Cardiac muscle cell (in vitro differentiated cells and primary cell): ENCODE results near the gene SLC13A3. TPM values are rescaled to one million over a fixed set of nuclear protein-coding genes. Genes with fewer than 3 reads are reported as not detected.

ENCODE experiments used
- DNase-seq, 2 donors: peaks; one replicate each; pipeline versions ENCODE4 v3.0.0 to v3.0.0-alpha.2; 2010 to 2017; ENCODE audit warnings: low read depth in 1 of 2, low spot score in 1 of 2
- H3K27ac ChIP-seq: fragments of 200-600 bp; sonication (generic); 2 replicates; pipeline ENCODE4 v1.5.1; 2016
- H3K27me3 ChIP-seq: fragments of 200-600 bp; sonication (generic); 2 replicates; pipeline ENCODE4 v1.6.0; 2016; ENCODE audit warnings: control low read depth
- H3K36me3 ChIP-seq: fragments of 200-600 bp; sonication (generic); 2 replicates; pipeline ENCODE4 v1.5.1; 2016; ENCODE audit warnings: control low read depth
- H3K4me1 ChIP-seq: fragments of 200-600 bp; sonication (generic); 2 replicates; pipeline ENCODE4 v1.8.1; 2017; ENCODE audit warnings: low read depth, mild to moderate bottlenecking, mixed run types
- H3K4me3 ChIP-seq: fragments of 200-600 bp; sonication (generic); 2 replicates; pipeline ENCODE4 v1.5.1; 2016; ENCODE audit warnings: mild to moderate bottlenecking
- H3K9me3 ChIP-seq: fragments of 200-600 bp; sonication (generic); 2 replicates; pipeline ENCODE4 v1.5.1; 2017; ENCODE audit warnings: low read depth, mild to moderate bottlenecking, control low read depth
- polyA plus RNA-seq: library from polyadenylated mRNA; unstranded; fragments of >200 nt; fragmentation: Nextera tagmentation; extraction: Ambion mirVana; gene quantifications from 2 replicates; pipeline ENCODE4 v1.2.1, GENCODE V29; 2016
- total RNA-seq: library from RNA; depleted of rRNA; stranded (reverse); fragments of >200 nt; gene quantifications from 2 replicates; pipeline ENCODE4 v1.2.3, GENCODE V29; 2016
- TF ChIP-seq, protein P1 (sequence below): IDR thresholded peaks from 2 replicates; pipeline ENCODE4 v1.5.1; 2012; ENCODE audit warnings: low read depth, mild to moderate bottlenecking, low read length

SLC13A3 gene
- total and polyA plus RNA-seq, 2 experiments from 2014 or later: 2.1 to 3.9 TPM

DNA sequence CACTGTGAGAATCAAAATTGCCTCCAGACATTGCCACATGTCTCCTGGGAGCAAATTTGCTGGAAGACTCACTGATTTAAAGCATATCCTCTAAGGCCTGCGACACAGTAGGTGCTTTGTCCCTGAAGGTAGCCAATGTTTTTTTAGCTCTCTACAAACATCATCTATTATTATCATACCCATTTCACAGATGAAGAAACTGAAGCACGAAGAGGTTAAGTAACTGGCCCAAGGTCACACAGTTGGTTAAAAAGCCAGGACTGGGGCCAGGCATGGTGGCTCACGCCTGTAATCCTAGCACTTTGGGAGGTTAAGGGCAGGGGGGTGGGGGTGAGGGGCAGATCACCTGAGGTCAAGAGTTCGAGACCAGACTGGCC lies 12.4 kb downstream of the SLC13A3 start:
- no peak overlapping the region for H3K4me3 ChIP-seq
- H3K9me3 ChIP-seq: no peaks in the 10 kb centered on the region
- H3K27me3 ChIP-seq: no peaks in the 10 kb centered on the region
- TF ChIP-seq, protein P1, sequence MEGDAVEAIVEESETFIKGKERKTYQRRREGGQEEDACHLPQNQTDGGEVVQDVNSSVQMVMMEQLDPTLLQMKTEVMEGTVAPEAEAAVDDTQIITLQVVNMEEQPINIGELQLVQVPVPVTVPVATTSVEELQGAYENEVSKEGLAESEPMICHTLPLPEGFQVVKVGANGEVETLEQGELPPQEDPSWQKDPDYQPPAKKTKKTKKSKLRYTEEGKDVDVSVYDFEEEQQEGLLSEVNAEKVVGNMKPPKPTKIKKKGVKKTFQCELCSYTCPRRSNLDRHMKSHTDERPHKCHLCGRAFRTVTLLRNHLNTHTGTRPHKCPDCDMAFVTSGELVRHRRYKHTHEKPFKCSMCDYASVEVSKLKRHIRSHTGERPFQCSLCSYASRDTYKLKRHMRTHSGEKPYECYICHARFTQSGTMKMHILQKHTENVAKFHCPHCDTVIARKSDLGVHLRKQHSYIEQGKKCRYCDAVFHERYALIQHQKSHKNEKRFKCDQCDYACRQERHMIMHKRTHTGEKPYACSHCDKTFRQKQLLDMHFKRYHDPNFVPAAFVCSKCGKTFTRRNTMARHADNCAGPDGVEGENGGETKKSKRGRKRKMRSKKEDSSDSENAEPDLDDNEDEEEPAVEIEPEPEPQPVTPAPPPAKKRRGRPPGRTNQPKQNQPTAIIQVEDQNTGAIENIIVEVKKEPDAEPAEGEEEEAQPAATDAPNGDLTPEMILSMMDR: no peak
- H3K27ac ChIP-seq: no peak overlapping the region
- DNase-seq: no peak
- H3K4me1 ChIP-seq: no peaks in the 10 kb centered on the region
- H3K36me3 ChIP-seq: no peaks in the 10 kb centered on the region

DNA sequence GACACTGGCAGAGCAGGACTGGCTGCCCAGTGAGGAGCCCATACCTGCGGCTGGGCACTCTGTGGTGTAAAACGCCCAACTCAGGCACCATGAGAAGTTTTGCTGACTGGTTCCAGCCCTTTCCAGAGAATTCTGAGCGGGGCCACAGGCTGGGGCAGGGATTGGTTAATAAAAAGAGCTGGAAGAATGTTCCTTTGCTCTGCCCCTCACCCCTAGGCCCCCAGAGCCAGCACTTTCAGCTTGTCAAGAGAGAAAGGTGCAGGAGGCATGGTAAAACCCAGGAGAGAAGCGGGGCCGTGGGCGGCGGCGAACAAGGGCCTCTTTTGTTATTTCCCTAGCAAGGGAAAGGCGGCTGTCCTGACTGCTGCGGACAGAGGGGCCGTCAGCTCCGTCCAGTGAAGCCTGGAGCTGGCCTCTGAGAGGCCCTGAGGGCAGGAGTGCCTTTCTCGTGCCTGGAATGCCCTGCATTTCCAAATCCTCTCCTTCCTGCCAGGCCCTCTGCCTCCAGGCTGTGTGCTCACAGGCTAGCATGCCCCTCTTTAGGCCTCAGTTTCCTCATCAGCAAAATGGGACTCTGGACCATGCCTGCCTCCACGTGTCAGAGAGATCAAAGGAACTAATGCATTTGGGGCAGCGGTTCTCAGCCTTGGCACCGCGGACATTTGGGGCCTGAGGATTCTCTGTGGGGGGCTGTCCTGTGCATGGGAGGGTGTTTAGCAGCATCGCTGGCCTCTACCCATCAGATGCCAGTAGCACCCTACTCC lies 12.9 kb downstream of the SLC13A3 start:
- Histone ChIP-seq H3K27ac (no peak overlapping the region), H3K36me3 (no peaks in the 10 kb centered on the region), H3K9me3 (no peaks in the 10 kb centered on the region), H3K4me1 (no peaks in the 10 kb centered on the region), H3K4me3 (no peak overlapping the region), H3K27me3 (no peaks in the 10 kb centered on the region)
- DNase-seq: peak in 1 of 2 donors; percentile 38
- TF ChIP-seq, protein P1: no peak

DNA sequence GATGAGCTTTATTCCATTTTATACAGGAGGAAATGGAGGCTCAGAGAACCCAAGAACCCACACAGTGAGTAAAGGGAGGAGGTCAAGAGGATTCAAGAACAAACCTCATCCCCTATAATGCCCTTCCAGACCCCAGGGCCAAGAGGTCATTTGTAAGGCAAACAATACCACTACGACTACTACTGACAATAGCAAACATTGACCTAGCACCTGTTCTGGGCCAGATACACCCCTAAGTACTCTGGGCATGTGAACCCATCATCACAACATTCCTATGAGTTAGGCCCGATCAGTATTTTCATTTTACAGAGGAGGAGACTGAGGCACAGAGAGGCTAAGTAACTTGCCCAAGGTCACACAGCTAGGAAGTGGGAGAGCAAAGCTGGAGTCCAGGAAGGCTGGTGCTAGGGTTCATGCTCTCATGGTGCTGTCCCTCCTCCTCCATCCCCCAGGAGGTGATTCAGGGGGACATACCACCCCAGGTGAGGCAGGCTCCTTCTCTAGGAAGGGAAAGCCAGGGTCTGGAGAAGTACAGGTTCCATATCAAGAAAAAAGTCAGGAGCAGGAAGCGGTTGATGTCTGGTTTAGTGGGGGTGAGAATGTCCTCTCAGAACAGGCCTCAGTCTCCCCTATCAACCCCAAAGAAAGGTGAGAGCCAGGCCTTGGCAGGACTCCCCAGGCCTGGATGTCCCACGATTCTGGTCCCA lies 13.7 kb downstream of the SLC13A3 start:
- TF ChIP-seq, protein P1: no peak
- Histone ChIP-seq H3K9me3 (no peaks in the 10 kb centered on the region), H3K36me3 (no peaks in the 10 kb centered on the region), H3K27ac (no peak overlapping the region), H3K4me1 (no peaks in the 10 kb centered on the region), H3K27me3 (no peaks in the 10 kb centered on the region), H3K4me3 (no peak overlapping the region)
- DNase-seq: no peak

DNA sequence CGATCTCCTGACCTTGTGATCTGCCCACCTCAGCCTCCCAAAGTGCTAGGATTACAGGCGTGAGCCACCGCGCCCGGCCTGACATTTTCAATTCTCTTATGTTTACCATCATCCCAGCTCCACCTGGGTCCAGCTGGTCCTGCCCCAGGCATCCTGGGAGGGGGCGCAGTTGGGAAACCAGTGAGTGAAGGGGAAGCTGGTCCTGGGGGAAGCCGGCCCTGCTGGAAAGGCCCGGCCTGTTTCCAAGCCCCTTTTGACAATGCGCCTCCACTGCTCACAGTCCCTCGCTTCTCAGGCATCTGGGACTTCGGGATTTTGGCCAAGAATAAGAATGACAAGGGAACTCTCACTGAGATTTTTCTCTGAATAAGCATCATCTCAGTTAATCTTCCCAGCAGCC lies 14.2 kb downstream of the SLC13A3 start:
- Histone ChIP-seq H3K9me3 (no peaks in the 10 kb centered on the region), H3K27ac (no peak overlapping the region), H3K4me3 (no peak overlapping the region), H3K4me1 (no peaks in the 10 kb centered on the region), H3K36me3 (no peaks in the 10 kb centered on the region), H3K27me3 (no peaks in the 10 kb centered on the region)
- TF ChIP-seq, protein P1: no peak
- DNase-seq: no peak

DNA sequence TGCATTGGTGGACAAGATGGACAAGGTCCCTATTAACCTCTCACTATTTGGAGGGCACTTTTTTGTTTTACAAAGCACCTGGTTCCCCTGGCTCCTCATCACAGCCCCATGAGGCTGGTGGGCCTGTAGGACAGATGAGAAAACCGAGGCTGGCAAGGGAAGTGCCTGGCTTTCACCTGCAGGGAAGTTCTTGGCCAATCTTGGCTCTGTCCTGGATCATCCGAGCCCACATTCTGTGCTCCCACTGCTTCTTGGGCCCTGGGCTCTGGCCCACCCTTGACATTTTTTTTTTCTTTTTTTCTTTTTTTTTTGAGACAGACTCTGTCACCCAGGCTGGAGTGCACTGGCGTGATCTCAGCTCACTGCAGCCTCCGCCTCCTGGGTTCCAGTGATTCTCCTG lies 14.7 kb downstream of the SLC13A3 start:
- no peaks in the 10 kb centered on the region for H3K27me3 ChIP-seq
- H3K4me3 ChIP-seq: no peak overlapping the region
- TF ChIP-seq, protein P1: no peak
- H3K27ac ChIP-seq: no peak overlapping the region
- H3K4me1 ChIP-seq: no peaks in the 10 kb centered on the region
- DNase-seq: no peak
- H3K9me3 ChIP-seq: no peaks in the 10 kb centered on the region
- H3K36me3 ChIP-seq: no peaks in the 10 kb centered on the region
